ENCODE measurements around the gene FGR.

Gene FGR

GRCh38 chr1:27665016-27665651 is 30.1 kb upstream of the FGR start:
- in situ Hi-C loops (cut with MboI; ENCODE audit: low pct_unique_long_range_greater_than_20kb, low sequenced_read_pairs, unreplicated experiment), result loop anchor here (5.0 kb wide), 1 partner anchor 58 kb away; no protein-coding TSS in a partner anchor
- no peak for DNase-seq (ENCODE audit: low spot score)
- TF ChIP-seq, protein P1, sequence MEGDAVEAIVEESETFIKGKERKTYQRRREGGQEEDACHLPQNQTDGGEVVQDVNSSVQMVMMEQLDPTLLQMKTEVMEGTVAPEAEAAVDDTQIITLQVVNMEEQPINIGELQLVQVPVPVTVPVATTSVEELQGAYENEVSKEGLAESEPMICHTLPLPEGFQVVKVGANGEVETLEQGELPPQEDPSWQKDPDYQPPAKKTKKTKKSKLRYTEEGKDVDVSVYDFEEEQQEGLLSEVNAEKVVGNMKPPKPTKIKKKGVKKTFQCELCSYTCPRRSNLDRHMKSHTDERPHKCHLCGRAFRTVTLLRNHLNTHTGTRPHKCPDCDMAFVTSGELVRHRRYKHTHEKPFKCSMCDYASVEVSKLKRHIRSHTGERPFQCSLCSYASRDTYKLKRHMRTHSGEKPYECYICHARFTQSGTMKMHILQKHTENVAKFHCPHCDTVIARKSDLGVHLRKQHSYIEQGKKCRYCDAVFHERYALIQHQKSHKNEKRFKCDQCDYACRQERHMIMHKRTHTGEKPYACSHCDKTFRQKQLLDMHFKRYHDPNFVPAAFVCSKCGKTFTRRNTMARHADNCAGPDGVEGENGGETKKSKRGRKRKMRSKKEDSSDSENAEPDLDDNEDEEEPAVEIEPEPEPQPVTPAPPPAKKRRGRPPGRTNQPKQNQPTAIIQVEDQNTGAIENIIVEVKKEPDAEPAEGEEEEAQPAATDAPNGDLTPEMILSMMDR (IDR thresholded peaks at IDR 0.05; ENCODE audit: extremely low read depth, insufficient read depth, missing control alignments), result no peak

GRCh38 chr1:27664291-27664690 is 29.3 kb upstream of the FGR start:
- no peak for DNase-seq (ENCODE audit: low spot score)
- TF ChIP-seq, protein P1 (IDR thresholded peaks at IDR 0.05; ENCODE audit: extremely low read depth, insufficient read depth, missing control alignments), result no peak
- in situ Hi-C loops (cut with MboI; ENCODE audit: low pct_unique_long_range_greater_than_20kb, low sequenced_read_pairs, unreplicated experiment), result no loop called here

DNA sequence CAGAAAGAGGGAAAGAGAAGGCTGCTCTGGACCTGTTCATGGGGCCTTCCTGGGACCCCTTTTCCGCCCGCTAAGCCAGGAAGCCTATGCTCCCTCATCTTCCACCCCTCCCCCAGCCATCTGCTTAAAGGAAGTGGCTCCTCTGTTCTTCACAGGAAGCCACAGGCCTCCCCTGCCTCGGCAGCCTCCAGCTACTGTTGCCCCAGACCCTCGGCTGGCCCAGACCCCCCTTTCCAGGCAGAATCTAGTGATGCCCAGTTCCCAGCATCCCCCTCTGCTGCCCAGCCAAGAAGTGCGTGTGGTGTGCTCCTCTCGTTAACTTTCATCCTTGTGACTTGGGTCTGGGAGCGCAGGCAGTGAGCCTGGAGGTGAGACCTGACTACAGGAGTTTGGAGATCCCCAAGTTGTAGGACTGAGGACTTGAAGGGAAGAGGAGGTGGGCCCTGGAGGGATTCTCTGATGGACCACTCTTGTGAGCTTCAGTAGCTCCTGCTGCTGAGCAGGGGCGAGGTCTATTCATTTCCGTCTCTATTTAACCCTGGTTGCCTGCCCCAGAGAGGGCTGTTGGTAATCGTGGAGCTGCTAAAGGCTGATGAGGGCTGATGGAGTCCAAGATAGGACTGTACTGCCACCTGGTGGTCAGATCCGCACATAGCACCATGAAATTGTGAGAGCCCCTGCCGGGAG is 27.9 kb upstream of the FGR start:
- in situ Hi-C loops (cut with MboI; ENCODE audit: low pct_unique_long_range_greater_than_20kb, low sequenced_read_pairs, unreplicated experiment), result no loop called here
- peak; percentile 83 for DNase-seq (ENCODE audit: low spot score)
- TF ChIP-seq, protein P1 (IDR thresholded peaks at IDR 0.05; ENCODE audit: extremely low read depth, insufficient read depth, missing control alignments), result peak; percentile 85

- in situ Hi-C loops (cut with MboI; ENCODE audit: low pct_unique_long_range_greater_than_20kb, low sequenced_read_pairs, unreplicated experiment), result no loop called here
- no peak for DNase-seq (ENCODE audit: low spot score)
- TF ChIP-seq, protein P1 (IDR thresholded peaks at IDR 0.05; ENCODE audit: extremely low read depth, insufficient read depth, missing control alignments), result no peak
Observed at GRCh38 chr1:27662261-27662660, 27.3 kb upstream of the FGR start.

GRCh38 chr1:27661412-27662075 is 26.6 kb upstream of the FGR start:
- DNase-seq (ENCODE audit: low spot score), result no peak
- in situ Hi-C loops (cut with MboI; ENCODE audit: low pct_unique_long_range_greater_than_20kb, low sequenced_read_pairs, unreplicated experiment), result no loop called here
- TF ChIP-seq, protein P1 (IDR thresholded peaks at IDR 0.05; ENCODE audit: extremely low read depth, insufficient read depth, missing control alignments), result no peak

GRCh38 chr1:27660300-27660835 is 25.4 kb upstream of the FGR start:
- TF ChIP-seq, protein P1 (IDR thresholded peaks at IDR 0.05; ENCODE audit: extremely low read depth, insufficient read depth, missing control alignments), result no peak
- in situ Hi-C loops (cut with MboI; ENCODE audit: low pct_unique_long_range_greater_than_20kb, low sequenced_read_pairs, unreplicated experiment), result no loop called here
- DNase-seq (ENCODE audit: low spot score), result no peak

All from GM13977 (cell line).